Stimulated activated naive CD8-positive, alpha-beta T cell treated with anti-CD3 and anti-CD28 coated beads, Interleukin-15, Interleukin-2, amounts not matched to agents 100 ng/mL and 50 ng/mL, for 24 hours (primary cell): ENCODE results near the gene AP3D1.
"Not testable (repeated sequence)": the region's sequence is repeated elsewhere in the genome, so short reads cannot be mapped to it uniquely, and the experiment has no call there.

Experiments used
- H3K27ac Mint-ChIP-seq: one replicate; pipeline ENCODE4 v1.8.0; 2021; ENCODE audit warnings: mild to moderate bottlenecking, mixed read lengths
- H3K27me3 Mint-ChIP-seq: one replicate; pipeline ENCODE4 v1.8.0; 2021; ENCODE audit warnings: mixed read lengths
- H3K36me3 Mint-ChIP-seq: one replicate; pipeline ENCODE4 v1.8.0; 2021; ENCODE audit warnings: low read depth, mixed read lengths
- H3K4me1 Mint-ChIP-seq: one replicate; pipeline ENCODE4 v1.8.0; 2021; ENCODE audit warnings: low read depth, mixed read lengths
- H3K4me3 Mint-ChIP-seq: one replicate; pipeline ENCODE4 v1.8.0; 2021; ENCODE audit warnings: mild to moderate bottlenecking, mixed read lengths
- H3K9me3 Mint-ChIP-seq: one replicate; pipeline ENCODE4 v1.8.0; 2021; ENCODE audit warnings: mixed read lengths

The AP3D1 gene

GRCh38 chr19:2151339-2152229, at the start of gene AP3D1:
Gene AP3D1 (minus strand): TSS chr19:2151566. CDS start chr19:2151334, 232 bp downstream.
- peak within 1 kb of the TSS; percentile 92 for H3K27ac Mint-ChIP-seq
- peak within 1 kb of the TSS; percentile 86 for H3K4me3 Mint-ChIP-seq
- no peaks in the 10 kb centered on the region for H3K9me3 Mint-ChIP-seq
- peaks cover 50% of the 10 kb centered on the region for H3K4me1 Mint-ChIP-seq
- no peaks in the 10 kb centered on the region for H3K27me3 Mint-ChIP-seq
- peaks cover 7% of the 10 kb centered on the region for H3K36me3 Mint-ChIP-seq

GRCh38 chr19:2200624-2201294, 49.4 kb upstream of the AP3D1 start:
- not testable (repeated sequence) for H3K27me3 Mint-ChIP-seq, H3K27ac Mint-ChIP-seq, H3K9me3 Mint-ChIP-seq, H3K4me1 Mint-ChIP-seq, H3K4me3 Mint-ChIP-seq
- peaks cover 37% of the 10 kb centered on the region for H3K36me3 Mint-ChIP-seq

DNA sequence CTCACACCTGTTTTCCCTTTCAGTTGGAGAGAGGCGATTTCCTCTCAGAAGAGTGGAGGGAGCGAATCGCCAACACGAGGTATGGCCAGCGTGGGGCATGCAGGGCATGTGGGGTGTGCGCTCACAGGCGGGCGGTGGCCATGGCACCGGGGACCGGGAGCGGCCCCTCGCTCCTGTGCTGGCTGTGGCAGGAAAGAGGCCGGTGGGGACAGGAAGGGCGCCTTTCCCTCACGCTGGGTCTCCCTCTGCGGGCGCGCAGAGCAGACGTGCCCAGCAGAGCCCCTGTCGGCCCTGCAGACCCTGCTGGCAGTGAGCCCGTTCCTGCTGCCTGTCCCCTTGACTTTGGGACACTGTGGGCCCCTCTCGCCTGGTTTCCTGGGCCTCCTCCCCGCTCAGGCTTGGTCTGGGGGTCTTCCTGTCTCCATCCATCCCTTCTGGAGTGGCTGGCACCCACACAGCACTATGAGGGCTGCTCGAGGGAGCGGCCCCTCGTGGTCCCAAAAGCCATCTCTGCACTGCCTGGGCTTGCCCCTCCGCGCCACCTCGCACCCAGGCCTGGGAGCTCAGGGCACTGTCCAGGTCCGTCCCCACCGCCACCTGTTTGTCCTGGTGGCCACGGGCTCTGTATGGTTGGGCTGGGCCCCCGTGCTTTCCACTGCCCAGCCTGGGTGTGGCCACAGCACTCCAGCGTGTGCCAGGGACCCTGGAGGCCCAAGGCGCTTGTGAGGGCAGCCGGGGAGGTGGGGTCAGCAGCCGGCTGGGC, 48.7 kb upstream of the AP3D1 start:
- Mint-ChIP-seq H3K9me3 (no peaks in the 10 kb centered on the region), H3K27ac (no peak overlapping the region), H3K4me1 (peaks cover 2% of the 10 kb centered on the region), H3K27me3 (no peaks in the 10 kb centered on the region), H3K36me3 (peaks cover 31% of the 10 kb centered on the region), H3K4me3 (no peak overlapping the region)

DNA sequence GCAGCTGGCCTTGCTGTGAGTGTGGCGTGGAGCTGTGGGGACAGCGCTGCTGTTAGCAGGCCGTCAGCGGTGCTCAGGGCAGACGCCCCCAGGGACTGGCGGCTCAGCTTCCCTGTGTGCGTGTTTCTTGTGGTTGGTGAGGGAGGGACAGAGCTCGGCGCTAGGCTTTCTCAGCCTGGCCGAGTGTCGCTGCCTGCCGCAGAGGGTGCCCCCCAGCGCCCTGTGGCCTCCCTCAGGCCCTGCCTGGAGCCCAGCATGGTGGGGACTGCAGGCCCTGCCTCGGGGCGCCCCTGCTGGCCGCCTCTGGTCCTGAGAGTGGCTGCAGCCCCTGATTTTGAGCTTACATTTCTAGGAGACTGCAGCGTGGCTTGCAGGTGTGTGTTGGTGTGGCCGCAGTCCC, 47.8 kb upstream of the AP3D1 start:
- no peak overlapping the region for H3K4me3 Mint-ChIP-seq
- H3K27ac Mint-ChIP-seq, result no peak overlapping the region
- H3K9me3 Mint-ChIP-seq, result no peaks in the 10 kb centered on the region
- H3K36me3 Mint-ChIP-seq, result peaks cover 29% of the 10 kb centered on the region
- H3K4me1 Mint-ChIP-seq, result peaks cover 2% of the 10 kb centered on the region
- H3K27me3 Mint-ChIP-seq, result no peaks in the 10 kb centered on the region

DNA sequence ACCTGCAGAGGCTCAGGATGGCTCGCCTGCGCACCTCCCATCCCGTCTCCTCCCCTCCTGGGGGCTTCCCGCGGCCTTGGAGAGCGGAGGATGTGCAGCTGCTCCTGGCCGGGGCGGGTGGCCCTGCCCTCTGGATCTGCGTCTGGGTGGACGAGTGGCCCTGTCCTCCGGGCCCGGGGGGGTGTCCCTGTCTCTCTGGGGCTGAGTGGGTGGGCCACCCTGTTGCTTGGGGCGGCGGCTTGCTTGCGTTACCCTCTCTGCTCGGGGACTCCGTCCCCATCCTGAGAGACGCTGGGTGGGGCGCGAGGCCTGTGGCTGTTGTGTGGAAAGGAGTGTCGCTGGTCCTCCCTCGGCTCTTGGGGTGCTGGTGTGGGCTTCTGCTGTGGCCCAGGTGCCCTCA, 47.0 kb upstream of the AP3D1 start:
- Mint-ChIP-seq H3K27me3 (no peaks in the 10 kb centered on the region), H3K9me3 (no peaks in the 10 kb centered on the region), H3K36me3 (peaks cover 28% of the 10 kb centered on the region), H3K27ac (no peak overlapping the region), H3K4me3 (no peak overlapping the region), H3K4me1 (peaks cover 2% of the 10 kb centered on the region)

DNA sequence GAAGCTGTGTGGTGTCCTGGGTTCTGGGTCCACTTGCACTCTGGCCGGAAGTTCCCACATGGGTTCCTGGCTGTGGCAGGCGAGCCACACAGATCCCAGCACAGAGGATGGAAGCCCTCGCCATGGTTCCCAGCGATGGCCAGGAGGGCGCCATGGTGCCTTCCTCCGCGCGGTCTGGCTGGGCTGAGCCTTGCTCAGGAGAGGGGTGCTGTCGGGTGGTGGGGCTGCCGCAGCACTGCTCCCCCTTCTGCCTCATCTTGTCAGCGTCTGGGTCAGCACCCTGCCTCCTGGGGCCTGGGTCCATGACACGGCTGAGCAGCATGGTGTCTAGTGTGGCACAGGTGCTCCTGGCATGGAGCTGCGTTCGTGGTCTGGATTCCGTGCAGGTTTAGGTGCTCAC, 45.9 kb upstream of the AP3D1 start:
- peaks cover 2% of the 10 kb centered on the region for H3K4me1 Mint-ChIP-seq
- H3K27ac Mint-ChIP-seq, result no peak overlapping the region
- H3K4me3 Mint-ChIP-seq, result no peak overlapping the region
- H3K27me3 Mint-ChIP-seq, result no peaks in the 10 kb centered on the region
- H3K9me3 Mint-ChIP-seq, result no peaks in the 10 kb centered on the region
- H3K36me3 Mint-ChIP-seq, result peaks cover 31% of the 10 kb centered on the region

GRCh38 chr19:2195914-2196313, 44.5 kb upstream of the AP3D1 start:
- Mint-ChIP-seq H3K4me3 (no peak overlapping the region), H3K36me3 (peaks cover 38% of the 10 kb centered on the region), H3K27ac (no peak overlapping the region), H3K27me3 (no peaks in the 10 kb centered on the region), H3K9me3 (no peaks in the 10 kb centered on the region), H3K4me1 (peaks cover 2% of the 10 kb centered on the region)

GRCh38 chr19:2195361-2195760, 44.0 kb upstream of the AP3D1 start:
- H3K27me3 Mint-ChIP-seq, result no peaks in the 10 kb centered on the region
- no peak overlapping the region for H3K4me3 Mint-ChIP-seq
- no peak overlapping the region for H3K27ac Mint-ChIP-seq
- peaks cover 2% of the 10 kb centered on the region for H3K4me1 Mint-ChIP-seq
- no peaks in the 10 kb centered on the region for H3K9me3 Mint-ChIP-seq
- H3K36me3 Mint-ChIP-seq, result peaks cover 42% of the 10 kb centered on the region

- Mint-ChIP-seq H3K36me3 (peaks cover 42% of the 10 kb centered on the region), H3K27me3 (no peaks in the 10 kb centered on the region), H3K4me1 (peaks cover 2% of the 10 kb centered on the region), H3K4me3 (no peak overlapping the region), H3K9me3 (no peaks in the 10 kb centered on the region), H3K27ac (no peak overlapping the region)
Measured at GRCh38 chr19:2194513-2195078, 43.2 kb upstream of the AP3D1 start.

DNA sequence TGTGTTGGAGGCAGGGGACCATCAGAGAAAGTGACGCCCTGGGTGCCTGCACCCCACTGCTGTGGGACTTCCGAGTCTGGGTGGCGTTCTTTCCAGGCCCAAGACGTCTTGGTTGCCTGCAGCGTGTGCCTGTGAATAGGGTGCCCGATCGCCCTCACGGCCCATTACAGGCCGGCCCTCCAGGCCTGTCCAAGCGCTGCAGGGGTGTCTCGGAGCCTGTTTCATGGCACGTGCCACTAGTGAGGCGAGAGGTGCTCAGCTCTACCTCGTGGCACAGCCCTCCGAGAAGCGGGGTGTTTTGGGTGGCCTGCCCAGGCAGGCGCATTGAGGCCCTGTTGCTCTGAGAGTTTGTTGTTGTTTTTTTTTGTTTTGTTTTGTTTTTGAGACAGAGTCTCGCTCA, 42.4 kb upstream of the AP3D1 start:
- Mint-ChIP-seq H3K27me3 (no peaks in the 10 kb centered on the region), H3K36me3 (peaks cover 39% of the 10 kb centered on the region), H3K9me3 (no peaks in the 10 kb centered on the region), H3K4me1 (peaks cover 2% of the 10 kb centered on the region), H3K27ac (no peak overlapping the region), H3K4me3 (no peak overlapping the region)

- Mint-ChIP-seq H3K4me1 (peaks cover 8% of the 10 kb centered on the region), H3K27me3 (no peaks in the 10 kb centered on the region), H3K9me3 (no peaks in the 10 kb centered on the region), H3K4me3 (no peak overlapping the region), H3K27ac (no peak overlapping the region), H3K36me3 (peaks cover 37% of the 10 kb centered on the region)
Measured at GRCh38 chr19:2192862-2193261, 41.5 kb upstream of the AP3D1 start.

GRCh38 chr19:2191456-2192310, 40.3 kb upstream of the AP3D1 start:
- Mint-ChIP-seq H3K9me3 (no peaks in the 10 kb centered on the region), H3K36me3 (peaks cover 33% of the 10 kb centered on the region), H3K27ac (no peak overlapping the region), H3K4me1 (peaks cover 13% of the 10 kb centered on the region), H3K4me3 (no peak overlapping the region), H3K27me3 (no peaks in the 10 kb centered on the region)

DNA sequence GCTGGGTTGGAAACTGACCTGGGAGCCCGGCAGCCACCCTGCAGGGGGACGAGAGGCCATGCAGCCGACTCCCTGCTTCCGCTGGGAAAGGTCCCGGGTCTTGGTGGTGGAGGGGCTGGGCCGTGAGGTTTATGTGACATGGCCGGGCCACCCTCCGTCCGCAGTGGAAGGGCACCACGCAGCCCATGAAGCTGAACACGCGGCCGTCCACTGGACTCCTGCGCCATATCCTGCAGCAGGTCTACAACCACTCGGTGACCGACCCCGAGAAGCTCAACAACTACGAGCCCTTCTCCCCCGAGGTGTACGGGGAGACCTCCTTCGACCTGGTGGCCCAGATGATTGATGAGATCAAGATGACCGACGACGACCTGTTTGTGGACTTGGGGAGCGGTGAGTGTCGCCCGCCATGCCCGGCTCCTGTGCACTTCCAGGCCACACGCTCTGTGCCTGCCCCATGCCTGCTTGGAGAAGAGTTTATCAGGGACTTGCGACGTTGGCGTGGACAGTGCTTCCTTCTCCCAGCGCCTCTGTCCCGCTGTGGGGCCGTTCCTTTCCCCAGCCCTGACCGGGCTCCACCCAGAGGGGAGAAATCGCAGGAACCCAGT, 39.6 kb upstream of the AP3D1 start:
- H3K27me3 Mint-ChIP-seq, result no peaks in the 10 kb centered on the region
- H3K4me3 Mint-ChIP-seq, result no peak overlapping the region
- no peak overlapping the region for H3K27ac Mint-ChIP-seq
- no peaks in the 10 kb centered on the region for H3K9me3 Mint-ChIP-seq
- peaks cover 33% of the 10 kb centered on the region for H3K36me3 Mint-ChIP-seq
- H3K4me1 Mint-ChIP-seq, result peaks cover 13% of the 10 kb centered on the region

DNA sequence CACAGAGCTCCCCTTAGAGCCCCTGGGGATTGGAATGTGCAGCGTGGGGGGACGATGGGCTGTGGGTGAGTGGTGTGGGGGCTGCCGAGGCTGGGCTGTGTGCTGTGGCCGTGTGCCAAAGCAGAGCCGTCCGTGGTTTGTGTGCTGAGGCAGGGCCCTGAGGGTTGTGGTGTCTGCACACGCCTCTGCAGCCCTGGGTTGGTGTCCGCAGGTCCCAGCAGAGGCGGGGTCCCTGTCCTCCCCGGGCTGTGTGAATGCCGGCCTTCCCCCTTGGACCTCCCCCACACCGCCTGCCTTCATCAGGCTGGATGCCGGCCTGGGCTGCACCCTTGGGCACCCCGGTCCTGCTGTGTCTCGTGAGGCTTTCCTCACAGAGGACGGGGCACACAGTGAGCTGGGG, 38.5 kb upstream of the AP3D1 start:
- Mint-ChIP-seq H3K4me3 (no peak overlapping the region), H3K4me1 (peaks cover 21% of the 10 kb centered on the region), H3K27ac (no peak overlapping the region), H3K27me3 (no peaks in the 10 kb centered on the region), H3K9me3 (no peaks in the 10 kb centered on the region), H3K36me3 (peaks cover 44% of the 10 kb centered on the region)
